ENCODE data around the gene THAP9. TPM values are rescaled to one million over a fixed set of nuclear protein-coding genes. Genes with fewer than 3 reads are reported as not detected.

THAP9 gene
- polyA plus RNA-seq, 1 donor from 2014 or later, result 11.7 TPM

DNA sequence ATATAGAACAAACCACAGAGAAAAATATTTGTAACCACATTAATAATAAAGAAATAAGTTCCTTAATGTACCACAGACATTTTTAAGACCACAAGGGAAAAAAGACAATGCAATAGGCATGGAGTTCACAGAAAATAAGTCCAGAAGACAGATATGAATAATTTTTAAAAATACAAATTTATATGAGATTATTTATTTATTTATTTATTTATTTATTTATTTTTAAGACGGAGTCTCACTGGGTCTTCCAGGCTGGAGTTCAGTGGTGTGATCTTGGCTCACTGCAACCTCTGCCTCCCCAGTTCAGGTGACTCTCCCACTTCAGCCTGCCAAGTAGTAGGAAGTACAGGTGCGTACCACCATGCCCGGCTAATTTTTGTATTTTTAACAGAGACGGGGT lies 53.7 kb downstream of the THAP9 start:
- Histone ChIP-seq H3K27ac (ENCODE audit: low read length) (no peak overlapping the region), H3K9me2 (ENCODE audit: insufficient read depth, low read length) (no peaks in the 10 kb centered on the region), H2AFZ (ENCODE audit: low read depth, low read length) (no peak overlapping the region), H3K27me3 (ENCODE audit: insufficient read depth, low read depth, low read length) (no peaks in the 10 kb centered on the region), H3F3A (ENCODE audit: insufficient read depth, low read length, poor library complexity, severe bottlenecking) (no peaks in the 10 kb centered on the region), H3K79me2 (replicated peaks; ENCODE audit: insufficient read depth, low read length) (no peaks in the 10 kb centered on the region), H3K4me2 (ENCODE audit: low read length) (no peak overlapping the region), H3K36me3 (ENCODE audit: insufficient read depth, low read length) (no peaks in the 10 kb centered on the region), H3K4me3 (ENCODE audit: low read length) (no peak overlapping the region), H3K9ac (ENCODE audit: low read length) (no peak overlapping the region), H4K20me1 (ENCODE audit: insufficient read depth) (no peaks in the 10 kb centered on the region), H3K9me3 (ENCODE audit: low read length) (no peaks in the 10 kb centered on the region)
- no peak for TF ChIP-seq EP300 (conservative IDR thresholded peaks at IDR 0.05; ENCODE audit: poor library complexity, severe bottlenecking)
- no peak for TF ChIP-seq SMC3 (conservative IDR thresholded peaks at IDR 0.05; ENCODE audit: poor library complexity)
- TF ChIP-seq, protein P1, sequence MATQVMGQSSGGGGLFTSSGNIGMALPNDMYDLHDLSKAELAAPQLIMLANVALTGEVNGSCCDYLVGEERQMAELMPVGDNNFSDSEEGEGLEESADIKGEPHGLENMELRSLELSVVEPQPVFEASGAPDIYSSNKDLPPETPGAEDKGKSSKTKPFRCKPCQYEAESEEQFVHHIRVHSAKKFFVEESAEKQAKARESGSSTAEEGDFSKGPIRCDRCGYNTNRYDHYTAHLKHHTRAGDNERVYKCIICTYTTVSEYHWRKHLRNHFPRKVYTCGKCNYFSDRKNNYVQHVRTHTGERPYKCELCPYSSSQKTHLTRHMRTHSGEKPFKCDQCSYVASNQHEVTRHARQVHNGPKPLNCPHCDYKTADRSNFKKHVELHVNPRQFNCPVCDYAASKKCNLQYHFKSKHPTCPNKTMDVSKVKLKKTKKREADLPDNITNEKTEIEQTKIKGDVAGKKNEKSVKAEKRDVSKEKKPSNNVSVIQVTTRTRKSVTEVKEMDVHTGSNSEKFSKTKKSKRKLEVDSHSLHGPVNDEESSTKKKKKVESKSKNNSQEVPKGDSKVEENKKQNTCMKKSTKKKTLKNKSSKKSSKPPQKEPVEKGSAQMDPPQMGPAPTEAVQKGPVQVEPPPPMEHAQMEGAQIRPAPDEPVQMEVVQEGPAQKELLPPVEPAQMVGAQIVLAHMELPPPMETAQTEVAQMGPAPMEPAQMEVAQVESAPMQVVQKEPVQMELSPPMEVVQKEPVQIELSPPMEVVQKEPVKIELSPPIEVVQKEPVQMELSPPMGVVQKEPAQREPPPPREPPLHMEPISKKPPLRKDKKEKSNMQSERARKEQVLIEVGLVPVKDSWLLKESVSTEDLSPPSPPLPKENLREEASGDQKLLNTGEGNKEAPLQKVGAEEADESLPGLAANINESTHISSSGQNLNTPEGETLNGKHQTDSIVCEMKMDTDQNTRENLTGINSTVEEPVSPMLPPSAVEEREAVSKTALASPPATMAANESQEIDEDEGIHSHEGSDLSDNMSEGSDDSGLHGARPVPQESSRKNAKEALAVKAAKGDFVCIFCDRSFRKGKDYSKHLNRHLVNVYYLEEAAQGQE (IDR thresholded peaks at IDR 0.05; ENCODE audit: borderline replicate concordance), result no peak
- TF ChIP-seq, protein P2, sequence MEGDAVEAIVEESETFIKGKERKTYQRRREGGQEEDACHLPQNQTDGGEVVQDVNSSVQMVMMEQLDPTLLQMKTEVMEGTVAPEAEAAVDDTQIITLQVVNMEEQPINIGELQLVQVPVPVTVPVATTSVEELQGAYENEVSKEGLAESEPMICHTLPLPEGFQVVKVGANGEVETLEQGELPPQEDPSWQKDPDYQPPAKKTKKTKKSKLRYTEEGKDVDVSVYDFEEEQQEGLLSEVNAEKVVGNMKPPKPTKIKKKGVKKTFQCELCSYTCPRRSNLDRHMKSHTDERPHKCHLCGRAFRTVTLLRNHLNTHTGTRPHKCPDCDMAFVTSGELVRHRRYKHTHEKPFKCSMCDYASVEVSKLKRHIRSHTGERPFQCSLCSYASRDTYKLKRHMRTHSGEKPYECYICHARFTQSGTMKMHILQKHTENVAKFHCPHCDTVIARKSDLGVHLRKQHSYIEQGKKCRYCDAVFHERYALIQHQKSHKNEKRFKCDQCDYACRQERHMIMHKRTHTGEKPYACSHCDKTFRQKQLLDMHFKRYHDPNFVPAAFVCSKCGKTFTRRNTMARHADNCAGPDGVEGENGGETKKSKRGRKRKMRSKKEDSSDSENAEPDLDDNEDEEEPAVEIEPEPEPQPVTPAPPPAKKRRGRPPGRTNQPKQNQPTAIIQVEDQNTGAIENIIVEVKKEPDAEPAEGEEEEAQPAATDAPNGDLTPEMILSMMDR (IDR thresholded peaks at IDR 0.05; ENCODE audit: poor library complexity, severe bottlenecking), result no peak
- TF ChIP-seq TAF1 (IDR thresholded peaks at IDR 0.05; ENCODE audit: low read depth), result no peak
- no peak for TF ChIP-seq RAD21 (conservative IDR thresholded peaks at IDR 0.05)
- TF ChIP-seq MXI1 (conservative IDR thresholded peaks at IDR 0.05; ENCODE audit: poor library complexity, severe bottlenecking), result no peak
- TF ChIP-seq POLR2AphosphoS5 (IDR thresholded peaks at IDR 0.05), result no peak
- TF ChIP-seq EZH2 (IDR thresholded peaks at IDR 0.05; ENCODE audit: borderline replicate concordance, insufficient read depth, low read length, poor library complexity, severe bottlenecking), result no peak

DNA sequence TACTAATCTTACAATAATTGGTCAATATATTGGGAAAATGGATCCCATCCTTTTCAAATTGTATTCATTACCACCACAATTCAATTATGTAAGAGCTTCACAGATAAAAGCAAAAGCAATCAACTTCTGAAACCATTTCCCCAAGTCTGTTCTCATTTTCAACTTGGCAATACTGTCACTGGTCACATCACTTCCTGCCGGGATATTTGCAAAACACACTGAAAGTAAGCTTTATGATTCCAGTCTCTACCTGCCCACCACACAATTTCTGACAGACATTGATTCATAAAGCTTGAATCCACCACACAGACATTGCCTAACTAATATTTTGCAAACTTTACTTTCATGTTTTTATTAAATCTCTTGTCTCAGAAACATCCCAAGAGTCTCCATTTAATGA lies 56.5 kb downstream of the THAP9 start:
- Histone ChIP-seq H3K9ac (ENCODE audit: low read length) (no peak overlapping the region), H3F3A (ENCODE audit: insufficient read depth, low read length, poor library complexity, severe bottlenecking) (no peaks in the 10 kb centered on the region), H3K27ac (ENCODE audit: low read length) (no peak overlapping the region), H4K20me1 (ENCODE audit: insufficient read depth) (no peaks in the 10 kb centered on the region), H3K27me3 (ENCODE audit: insufficient read depth, low read depth, low read length) (no peaks in the 10 kb centered on the region), H3K4me3 (ENCODE audit: low read length) (no peak overlapping the region), H3K9me3 (ENCODE audit: low read length) (no peaks in the 10 kb centered on the region), H3K4me2 (ENCODE audit: low read length) (no peak overlapping the region), H3K36me3 (ENCODE audit: insufficient read depth, low read length) (no peaks in the 10 kb centered on the region), H2AFZ (ENCODE audit: low read depth, low read length) (no peak overlapping the region), H3K9me2 (ENCODE audit: insufficient read depth, low read length) (no peaks in the 10 kb centered on the region), H3K79me2 (replicated peaks; ENCODE audit: insufficient read depth, low read length) (no peaks in the 10 kb centered on the region)
- TF ChIP-seq RAD21 (conservative IDR thresholded peaks at IDR 0.05) (no peak), EP300 (conservative IDR thresholded peaks at IDR 0.05; ENCODE audit: poor library complexity, severe bottlenecking) (no peak), EZH2 (IDR thresholded peaks at IDR 0.05; ENCODE audit: borderline replicate concordance, insufficient read depth, low read length, poor library complexity, severe bottlenecking) (no peak), SMC3 (conservative IDR thresholded peaks at IDR 0.05; ENCODE audit: poor library complexity) (no peak), TAF1 (IDR thresholded peaks at IDR 0.05; ENCODE audit: low read depth) (no peak), POLR2AphosphoS5 (IDR thresholded peaks at IDR 0.05) (no peak), MXI1 (conservative IDR thresholded peaks at IDR 0.05; ENCODE audit: poor library complexity, severe bottlenecking) (no peak)
- TF ChIP-seq, protein P2 (IDR thresholded peaks at IDR 0.05; ENCODE audit: poor library complexity, severe bottlenecking), result no peak
- TF ChIP-seq, protein P1 (IDR thresholded peaks at IDR 0.05; ENCODE audit: borderline replicate concordance), result no peak
